Tibial nerve (tissue), 4 donors: ENCODE measurements around the gene KIF1B.

Experiments used
- EP300 ChIP-seq, 2 donors: sonication (generic); formaldehyde crosslinking; IDR thresholded peaks; one replicate each; pipeline ENCODE4 v1.6.1; 2017; ENCODE audit warnings: antibody characterized with exemption in 2 of 2, mild to moderate bottlenecking in 1 of 2
- POLR2A ChIP-seq, 2 donors: fragments of 450-650 bp; IDR thresholded peaks; one replicate each; pipeline ENCODE4 v1.6.1; 2017; ENCODE audit warnings: antibody characterized with exemption in 2 of 2, mild to moderate bottlenecking in 2 of 2, moderate library complexity in 2 of 2
- TF ChIP-seq, protein P1 (sequence below), 5 experiments: fragments of 200-600 bp in 3 of 5; fragments of 450-650 bp in 2 of 5; sonication (generic) in 3 of 5; IDR thresholded peaks; one replicate each; pipeline ENCODE4 v1.5.1; 2016 to 2019; ENCODE audit warnings: antibody characterized with exemption in 5 of 5, mild to moderate bottlenecking in 3 of 5, moderate library complexity in 2 of 5

DNA sequence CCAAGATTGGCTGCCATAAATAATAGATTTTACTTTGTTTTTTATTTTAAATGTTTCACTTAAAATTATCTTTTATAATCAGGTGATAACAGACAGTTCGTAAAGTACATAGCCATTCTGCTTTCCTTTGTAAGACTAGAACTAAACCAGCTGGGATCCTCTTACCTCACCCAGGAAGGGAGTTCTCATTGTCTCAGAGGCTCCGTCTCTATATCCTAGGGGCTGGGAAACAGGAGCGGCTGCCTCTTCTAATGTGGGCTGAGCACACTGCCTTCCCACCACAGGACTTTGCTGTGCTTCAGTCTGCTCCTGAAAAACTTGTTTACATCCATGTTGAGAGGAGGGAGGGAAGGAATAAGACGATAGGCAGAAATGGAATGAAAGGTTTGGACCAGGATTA is 142.9 kb downstream of the KIF1B start:
- TF ChIP-seq, protein P1, sequence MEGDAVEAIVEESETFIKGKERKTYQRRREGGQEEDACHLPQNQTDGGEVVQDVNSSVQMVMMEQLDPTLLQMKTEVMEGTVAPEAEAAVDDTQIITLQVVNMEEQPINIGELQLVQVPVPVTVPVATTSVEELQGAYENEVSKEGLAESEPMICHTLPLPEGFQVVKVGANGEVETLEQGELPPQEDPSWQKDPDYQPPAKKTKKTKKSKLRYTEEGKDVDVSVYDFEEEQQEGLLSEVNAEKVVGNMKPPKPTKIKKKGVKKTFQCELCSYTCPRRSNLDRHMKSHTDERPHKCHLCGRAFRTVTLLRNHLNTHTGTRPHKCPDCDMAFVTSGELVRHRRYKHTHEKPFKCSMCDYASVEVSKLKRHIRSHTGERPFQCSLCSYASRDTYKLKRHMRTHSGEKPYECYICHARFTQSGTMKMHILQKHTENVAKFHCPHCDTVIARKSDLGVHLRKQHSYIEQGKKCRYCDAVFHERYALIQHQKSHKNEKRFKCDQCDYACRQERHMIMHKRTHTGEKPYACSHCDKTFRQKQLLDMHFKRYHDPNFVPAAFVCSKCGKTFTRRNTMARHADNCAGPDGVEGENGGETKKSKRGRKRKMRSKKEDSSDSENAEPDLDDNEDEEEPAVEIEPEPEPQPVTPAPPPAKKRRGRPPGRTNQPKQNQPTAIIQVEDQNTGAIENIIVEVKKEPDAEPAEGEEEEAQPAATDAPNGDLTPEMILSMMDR (IDR thresholded peaks at IDR 0.05) = no peak
- no peak for TF ChIP-seq POLR2A (IDR thresholded peaks at IDR 0.05)
- no peak for TF ChIP-seq EP300 (IDR thresholded peaks at IDR 0.05)
